ENCODE measurements around the gene KIAA2012.

The KIAA2012 gene

GRCh38 chr2:202105025-202105424 lies 32.0 kb downstream of the KIAA2012 start:
- no peak for TF ChIP-seq CTCF (IDR thresholded peaks at IDR 0.05; ENCODE audit: control insufficient read depth, insufficient read depth, low read depth, low read length, missing control alignments)
- no peak overlapping the region for H3K4me3 ChIP-seq (ENCODE audit: control insufficient read depth, low read depth, low read length)
- DNase-seq (ENCODE audit: low read depth): no peak

DNA sequence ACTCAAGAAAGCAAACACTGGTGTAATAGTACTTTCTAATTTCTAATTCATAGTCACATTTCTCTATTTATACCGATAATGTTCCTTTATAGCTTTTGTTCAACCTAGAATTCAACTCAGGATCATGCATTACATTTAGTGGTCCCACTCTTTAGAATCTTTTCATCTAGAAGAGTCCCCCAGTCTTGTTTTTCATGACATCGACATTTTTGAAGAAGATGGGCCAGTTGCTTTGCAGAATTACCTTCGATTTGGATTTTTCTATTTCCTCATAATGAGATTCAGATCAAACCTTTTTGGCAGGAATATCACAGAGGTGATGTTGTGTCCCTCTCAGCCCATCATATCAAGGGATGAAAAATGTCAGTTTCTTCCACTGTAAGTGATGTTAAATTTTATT lies 35.3 kb downstream of the KIAA2012 start:
- H3K4me3 ChIP-seq (ENCODE audit: control insufficient read depth, low read depth, low read length): no peak overlapping the region
- DNase-seq (ENCODE audit: low read depth): no peak
- no peak for TF ChIP-seq CTCF (IDR thresholded peaks at IDR 0.05; ENCODE audit: control insufficient read depth, insufficient read depth, low read depth, low read length, missing control alignments)

- DNase-seq (ENCODE audit: low read depth): no peak
- no peak for TF ChIP-seq CTCF (IDR thresholded peaks at IDR 0.05; ENCODE audit: control insufficient read depth, insufficient read depth, low read depth, low read length, missing control alignments)
- no peak overlapping the region for H3K4me3 ChIP-seq (ENCODE audit: control insufficient read depth, low read depth, low read length)
Measured at GRCh38 chr2:202109139-202109736, 36.2 kb downstream of the KIAA2012 start.

DNA sequence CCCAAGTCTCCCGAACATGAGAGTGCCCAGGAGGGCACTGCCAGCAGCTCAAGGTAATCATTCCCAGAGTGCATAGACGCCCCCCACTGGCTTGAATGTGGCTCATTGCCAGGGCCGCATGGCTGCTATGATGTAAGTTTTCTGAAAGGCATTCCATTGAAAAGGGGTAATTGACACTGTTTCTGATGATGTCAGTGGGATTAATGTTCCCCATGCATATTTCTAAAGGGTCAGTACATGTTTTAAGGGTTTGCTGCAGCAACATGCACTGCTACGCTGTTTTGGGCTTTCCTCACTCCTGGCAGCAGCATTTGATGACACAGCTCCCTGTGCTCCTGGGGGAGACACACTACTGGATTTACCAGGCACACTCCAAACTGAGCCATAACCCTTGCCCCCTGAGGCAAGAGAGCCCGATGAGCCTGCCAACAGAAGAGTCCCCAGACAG lies 36.7 kb downstream of the KIAA2012 start:
- H3K4me3 ChIP-seq (ENCODE audit: control insufficient read depth, low read depth, low read length): no peak overlapping the region
- no peak for TF ChIP-seq CTCF (IDR thresholded peaks at IDR 0.05; ENCODE audit: control insufficient read depth, insufficient read depth, low read depth, low read length, missing control alignments)
- DNase-seq (ENCODE audit: low read depth): no peak

DNA sequence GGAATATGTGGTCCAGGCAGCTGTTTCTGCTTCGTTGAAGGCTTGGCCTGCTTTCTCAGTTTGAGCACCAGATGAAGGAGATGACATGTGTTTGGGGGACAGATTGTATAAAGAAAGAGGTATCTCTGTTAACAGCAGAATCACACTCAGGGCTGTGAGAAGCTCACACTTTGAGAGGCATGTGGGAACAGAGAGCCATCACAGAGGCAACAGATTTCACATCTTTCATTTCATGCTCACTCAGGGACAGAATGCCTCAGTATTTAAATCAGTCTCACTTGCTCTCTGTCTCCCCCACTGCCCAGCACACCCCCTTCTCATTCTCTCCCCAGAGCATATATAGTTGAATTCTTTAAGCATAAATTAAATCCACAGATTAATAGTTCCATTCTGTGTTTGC lies 37.4 kb downstream of the KIAA2012 start:
- no peak for TF ChIP-seq CTCF (IDR thresholded peaks at IDR 0.05; ENCODE audit: control insufficient read depth, insufficient read depth, low read depth, low read length, missing control alignments)
- no peak for DNase-seq (ENCODE audit: low read depth)

GRCh38 chr2:202112041-202112440 lies 39.0 kb downstream of the KIAA2012 start:
- no peak for TF ChIP-seq CTCF (IDR thresholded peaks at IDR 0.05; ENCODE audit: control insufficient read depth, insufficient read depth, low read depth, low read length, missing control alignments)
- H3K4me3 ChIP-seq (ENCODE audit: control insufficient read depth, low read depth, low read length): no peak overlapping the region
- no peak for DNase-seq (ENCODE audit: low read depth)

More for the DNA sequence above, 37.4 kb downstream of the KIAA2012 start:
- H3K4me3 ChIP-seq (ENCODE audit: control insufficient read depth, low read depth, low read length): no peak overlapping the region
